HG03135 (cell line): ENCODE data around the gene NDUFAF2.
"Not testable (repeated sequence)": the region's sequence is repeated elsewhere in the genome, so short reads cannot be mapped to it uniquely, and the experiment has no call there.

Experiments
- ATAC-seq: cut with Tn5 transposase; IDR thresholded peaks from one replicate; pipeline ENCODE4 v1.9.1; 2021; ENCODE audit warnings: mild to moderate bottlenecking, moderate library complexity; ENCODE audit not compliant: unreplicated experiment

Gene NDUFAF2, protein sequence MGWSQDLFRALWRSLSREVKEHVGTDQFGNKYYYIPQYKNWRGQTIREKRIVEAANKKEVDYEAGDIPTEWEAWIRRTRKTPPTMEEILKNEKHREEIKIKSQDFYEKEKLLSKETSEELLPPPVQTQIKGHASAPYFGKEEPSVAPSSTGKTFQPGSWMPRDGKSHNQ

DNA sequence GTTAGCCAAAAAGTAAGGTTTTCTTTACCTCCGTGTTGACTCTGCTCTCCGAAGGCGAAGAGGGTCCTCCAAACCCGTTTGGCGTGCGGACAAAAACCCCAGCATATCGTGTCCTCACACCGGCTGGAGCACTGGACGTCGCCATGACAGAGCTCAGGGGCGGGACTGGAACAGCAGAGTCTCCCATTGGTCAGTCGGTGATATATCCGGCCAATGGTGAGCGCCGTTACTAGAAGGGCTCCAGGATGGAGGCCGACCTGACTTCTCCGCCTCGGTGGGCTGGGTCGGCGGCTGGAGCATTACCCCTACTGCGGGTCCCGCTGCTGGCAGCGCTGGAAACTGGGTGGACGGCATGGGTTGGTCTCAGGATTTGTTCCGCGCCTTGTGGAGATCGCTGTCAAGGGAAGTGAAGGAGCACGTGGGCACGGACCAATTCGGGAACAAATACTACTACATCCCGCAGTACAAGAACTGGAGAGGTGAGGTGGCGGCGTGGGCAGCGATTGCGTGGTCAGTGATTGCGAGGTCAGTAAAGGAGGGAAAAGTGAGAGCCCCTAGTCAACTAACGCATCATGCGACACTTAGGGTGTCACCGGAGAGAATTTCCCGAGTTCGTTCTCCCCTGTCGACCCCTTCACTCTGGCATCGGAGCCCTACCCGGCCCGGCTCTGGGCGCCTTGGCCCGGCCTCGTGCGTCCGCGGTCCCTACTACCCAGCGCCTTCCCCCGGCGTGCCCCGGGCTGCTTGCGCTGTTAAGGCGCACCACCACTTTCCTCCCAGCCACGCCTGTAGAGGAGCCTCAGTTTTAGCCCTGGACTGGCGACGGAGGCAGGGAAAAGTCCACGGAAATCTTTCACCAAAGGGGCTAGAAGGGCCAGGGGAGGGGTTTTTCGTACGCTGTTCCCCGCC is at the start of gene NDUFAF2, which contains the start of gene ERCC8:
TSS of gene NDUFAF2 (plus strand) at position 302 of the 909 bp plus-strand sequence. CDS start at position 353, 51 bp downstream.
TSS of gene ERCC8 (minus strand) at position 167 of the 909 bp plus-strand sequence. CDS start at position 105, 62 bp downstream.
- ATAC-seq, result peak; percentile 100

DNA sequence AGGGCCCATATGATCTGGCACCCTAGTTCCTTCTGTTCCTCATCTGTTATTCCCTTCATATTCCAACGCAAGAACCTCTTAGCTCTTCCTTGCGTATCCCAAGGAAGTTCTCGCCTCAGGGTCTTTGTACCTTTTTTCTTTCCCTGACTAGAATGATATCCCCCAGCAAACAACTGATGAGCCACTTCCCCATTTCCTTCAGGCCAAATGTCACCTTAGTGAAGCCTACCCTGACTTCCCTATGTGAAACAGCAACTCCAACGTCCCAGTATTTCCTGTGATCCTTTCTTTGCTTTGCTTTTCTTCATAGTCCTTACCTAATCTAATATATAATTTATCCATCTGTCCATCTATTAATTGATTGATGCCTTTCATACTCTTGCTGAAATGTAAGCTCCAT is 48.0 kb upstream of the NDUFAF2 start:
- no peak for ATAC-seq

DNA sequence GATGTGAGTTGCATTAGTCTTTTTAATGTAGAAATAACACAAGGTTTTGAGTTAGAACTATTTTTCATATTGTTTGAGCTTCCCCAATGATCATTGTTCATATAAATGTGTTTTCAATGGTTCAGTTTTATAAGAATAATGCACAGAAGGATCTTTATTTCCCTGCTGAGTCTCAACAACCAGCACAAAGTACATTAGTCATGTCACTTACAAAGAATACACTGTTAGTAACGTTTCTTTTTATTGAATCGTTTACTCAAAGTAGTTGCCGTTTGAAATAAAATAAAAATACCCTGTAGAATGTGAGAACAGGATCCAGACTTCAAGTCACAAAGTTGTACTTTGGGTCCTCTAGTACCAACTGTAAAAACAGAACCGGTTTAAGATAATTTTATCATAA is 41.6 kb upstream of the NDUFAF2 start:
- no peak for ATAC-seq

DNA sequence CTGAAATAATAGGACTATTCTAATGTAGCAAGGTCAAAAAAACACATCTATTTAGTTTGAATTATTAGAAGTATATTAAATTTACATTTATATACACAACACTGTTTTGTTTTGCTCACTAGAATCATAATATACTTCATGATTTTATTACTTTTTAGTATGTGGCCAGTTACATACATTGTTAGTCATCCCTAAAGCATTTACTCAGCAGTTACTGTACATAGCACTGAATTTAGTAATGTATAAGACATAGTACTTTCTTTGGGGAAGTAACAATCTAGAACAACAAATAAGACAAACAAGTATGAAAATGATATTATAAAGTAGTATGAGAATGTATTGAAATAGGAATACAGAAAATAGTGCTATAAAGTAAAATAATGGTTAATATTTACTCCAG is 28.4 kb upstream of the NDUFAF2 start:
- ATAC-seq, result no peak

DNA sequence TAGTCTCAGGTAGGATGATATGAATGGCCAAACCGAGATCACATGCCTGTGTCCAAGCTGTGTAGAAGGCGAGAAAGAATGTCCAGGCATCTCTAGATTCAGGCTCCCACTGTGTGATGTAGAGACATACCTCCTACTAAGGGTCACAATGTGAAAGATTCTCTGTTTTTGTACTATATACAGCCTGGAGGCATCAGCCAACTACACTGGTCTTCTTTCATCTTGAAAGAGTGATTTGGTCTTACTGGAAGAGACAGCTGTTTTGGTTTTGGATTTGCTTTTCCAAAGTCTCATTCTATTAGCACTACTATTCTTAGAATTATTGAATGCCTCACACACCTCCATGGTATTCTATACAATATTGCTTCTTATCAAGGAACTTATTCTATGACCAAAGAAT is 26.5 kb upstream of the NDUFAF2 start:
- no peak for ATAC-seq

DNA sequence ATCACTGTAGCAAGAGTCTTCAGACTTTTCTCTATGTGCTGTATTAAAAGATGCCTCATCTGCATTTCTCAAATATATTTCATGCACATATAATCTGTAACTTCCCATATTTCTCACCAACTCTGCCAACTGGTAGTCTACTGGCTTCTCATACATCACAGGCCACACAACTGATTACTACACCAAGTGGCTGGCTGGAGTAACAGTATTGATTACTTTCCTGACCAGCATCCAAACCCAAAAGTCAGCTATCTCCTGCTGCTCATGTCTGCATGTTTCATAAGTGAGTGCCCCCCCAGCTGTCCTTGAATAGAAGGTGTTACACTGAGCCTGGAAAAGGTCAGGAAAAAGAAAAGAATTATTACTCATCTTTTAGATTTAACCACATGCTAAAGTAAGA is 17.6 kb upstream of the NDUFAF2 start:
- no peak for ATAC-seq

DNA sequence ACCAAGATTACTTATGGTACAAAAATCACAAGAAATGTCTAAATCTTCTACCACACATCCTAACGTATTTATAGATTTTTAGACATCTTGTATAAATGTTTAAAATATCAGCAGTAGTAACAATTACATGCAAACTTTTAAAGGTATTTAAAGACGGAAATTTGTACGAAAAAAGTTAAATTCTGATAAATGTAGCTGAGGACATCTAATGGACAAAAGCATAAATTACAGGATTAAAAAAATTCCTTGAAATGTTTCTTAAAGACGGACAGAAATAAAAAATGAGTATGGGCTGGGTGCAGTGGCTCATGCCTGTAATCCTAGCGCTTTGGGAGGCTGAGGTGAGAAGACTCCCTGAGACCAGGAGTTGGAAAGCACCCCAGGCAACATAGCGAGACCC is 16.0 kb upstream of the NDUFAF2 start:
- ATAC-seq, result no peak

DNA sequence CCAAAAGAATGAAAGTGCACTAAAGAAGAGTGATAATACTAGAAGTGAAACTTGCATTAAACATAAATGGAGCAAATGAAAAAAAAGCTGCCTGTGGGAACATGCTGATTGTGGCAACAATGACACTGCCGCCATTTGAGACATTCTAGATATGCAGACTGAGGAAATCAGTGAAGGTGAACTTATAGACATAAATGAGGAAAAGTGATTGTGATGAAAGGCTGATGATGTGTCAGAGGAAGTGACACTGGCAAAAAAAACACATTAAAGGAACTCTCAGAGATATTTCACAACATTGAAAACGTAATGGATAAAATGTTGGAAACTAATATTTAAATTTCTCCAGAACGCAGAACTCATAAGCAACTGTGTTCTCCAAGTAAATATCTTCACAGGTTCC is 1.4 kb upstream of the NDUFAF2 start:
- ATAC-seq, result no peak

DNA sequence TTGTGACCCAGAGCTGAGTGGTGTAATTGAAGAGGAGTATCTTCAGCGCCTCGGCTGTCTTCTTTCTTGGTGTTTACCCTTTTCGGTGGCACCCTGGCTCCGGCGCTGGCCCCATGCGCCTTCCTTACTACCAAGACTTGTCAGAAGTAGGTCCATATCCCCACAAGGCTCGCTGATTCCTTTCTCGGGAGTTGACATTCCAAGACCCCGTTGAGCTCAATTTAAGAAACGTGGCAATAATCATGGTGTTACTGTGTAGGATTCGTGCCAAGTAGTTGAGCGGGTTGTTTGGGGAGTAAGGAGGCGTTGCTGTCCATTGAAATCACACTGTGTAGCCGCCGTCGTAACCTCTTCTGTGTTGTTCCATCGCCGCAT is 795 bp downstream of the NDUFAF2 start:
- ATAC-seq, result peak; percentile 21

DNA sequence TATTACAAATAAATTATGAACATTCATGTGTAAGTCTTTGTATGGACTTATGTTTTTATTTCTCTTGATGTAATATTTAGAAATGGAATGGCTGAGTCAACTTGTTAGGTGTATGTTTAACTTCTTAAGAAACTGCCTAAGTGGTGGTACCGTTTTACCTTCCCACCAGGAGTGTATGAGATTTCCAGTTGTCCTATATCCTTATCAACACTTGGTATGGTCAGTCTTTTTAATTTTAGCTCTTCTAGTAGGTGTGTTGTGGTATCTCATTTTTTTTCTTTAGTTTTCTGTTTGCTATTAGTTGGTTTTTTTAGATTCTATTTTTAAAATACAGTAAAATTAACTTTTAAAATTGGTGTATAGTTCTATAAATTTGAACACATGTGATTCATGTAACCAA is 3.7 kb downstream of the NDUFAF2 start:
- no peak for ATAC-seq

DNA sequence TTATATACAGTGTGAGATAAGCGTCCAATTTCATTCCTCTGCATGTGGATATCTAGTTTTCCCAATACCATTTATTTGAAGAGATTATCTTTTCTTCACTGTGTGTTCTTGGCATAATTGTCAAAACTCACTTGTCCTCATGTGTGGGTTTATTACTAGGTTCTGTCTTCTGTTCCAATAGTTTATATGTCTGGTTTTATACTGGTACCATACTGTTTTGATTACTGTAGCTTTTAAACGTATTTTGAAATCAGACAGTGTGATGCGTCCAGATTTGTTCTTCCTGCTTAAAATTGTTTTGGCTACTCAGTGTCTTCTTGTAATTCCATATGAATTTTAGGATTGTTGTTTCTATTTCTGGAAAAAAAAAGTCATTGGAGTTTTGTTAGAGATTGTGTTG is 10.2 kb downstream of the NDUFAF2 start:
- ATAC-seq, result no peak

DNA sequence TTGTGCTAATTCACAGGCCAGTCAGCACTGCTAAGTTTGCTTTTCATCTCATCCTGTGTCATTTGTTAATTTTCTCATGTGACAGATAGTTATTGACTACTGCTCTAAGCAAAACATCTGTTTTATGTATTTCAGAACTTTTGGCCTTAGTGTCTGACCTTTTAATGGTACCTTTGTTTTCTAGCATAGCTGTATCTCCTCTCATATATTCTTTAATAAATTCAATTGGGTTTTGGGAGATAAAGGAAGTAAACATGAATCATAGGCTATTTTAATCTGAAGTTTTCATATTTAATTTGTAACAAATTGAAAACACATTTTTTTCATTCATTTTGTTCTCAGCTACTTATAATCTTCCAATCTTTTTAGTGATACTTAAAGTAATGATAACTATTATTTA is 13.1 kb downstream of the NDUFAF2 start:
- no peak for ATAC-seq

DNA sequence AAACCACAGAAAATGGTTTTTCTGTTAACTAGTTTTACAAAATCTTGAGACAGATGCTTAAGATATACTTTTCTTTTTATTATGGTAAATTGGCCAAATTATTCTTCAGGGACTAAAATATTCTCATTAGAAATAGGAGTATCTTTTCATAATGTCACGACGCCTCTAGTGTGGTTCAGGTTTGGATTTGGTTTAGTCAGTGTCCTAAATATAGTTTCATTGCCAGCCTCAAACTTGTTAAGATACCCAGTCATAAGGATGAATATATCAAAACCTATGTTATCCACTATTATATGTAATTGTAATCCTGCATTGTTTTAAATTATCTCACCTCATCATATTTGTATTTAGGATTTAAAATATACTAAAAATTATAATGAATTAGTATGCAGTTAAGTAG is 13.7 kb downstream of the NDUFAF2 start:
- no peak for ATAC-seq

DNA sequence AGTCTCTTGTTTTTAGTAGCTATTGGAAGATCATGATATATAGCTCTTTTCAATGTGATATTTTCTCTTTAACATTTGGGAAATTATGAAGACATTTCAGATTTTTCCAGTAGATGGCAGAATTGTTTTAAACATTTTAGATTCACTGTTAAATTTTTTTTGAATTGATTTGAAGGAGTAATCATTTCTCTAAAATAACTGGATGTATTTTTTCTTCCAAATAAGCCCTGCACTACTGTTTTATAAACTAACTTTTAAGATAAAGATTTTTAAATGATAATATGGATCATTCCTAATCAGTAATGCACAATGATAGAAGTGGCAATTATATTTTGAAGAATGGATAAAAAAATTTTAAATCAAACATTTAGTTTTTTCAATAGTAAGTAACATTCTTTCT is 14.2 kb downstream of the NDUFAF2 start:
- ATAC-seq, result no peak

DNA sequence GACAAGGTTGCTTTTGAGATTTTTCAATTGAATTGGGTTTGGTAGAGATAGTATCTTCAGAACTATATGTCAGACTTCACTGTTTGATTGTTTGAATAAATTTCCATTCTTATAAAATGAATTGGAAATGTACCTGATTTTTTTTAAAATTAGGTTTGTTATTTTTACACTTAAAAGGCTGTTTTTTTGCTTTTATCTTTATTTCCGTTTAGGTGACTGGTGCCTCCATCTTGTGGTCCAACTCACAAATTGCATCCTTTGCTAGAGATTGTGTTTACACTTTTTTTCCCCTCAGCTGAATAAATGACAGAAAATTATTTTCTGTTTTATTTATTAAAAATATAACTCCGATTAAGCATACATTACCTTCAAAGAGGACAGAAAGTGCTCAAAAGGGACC is 15.6 kb downstream of the NDUFAF2 start:
- ATAC-seq, result no peak

DNA sequence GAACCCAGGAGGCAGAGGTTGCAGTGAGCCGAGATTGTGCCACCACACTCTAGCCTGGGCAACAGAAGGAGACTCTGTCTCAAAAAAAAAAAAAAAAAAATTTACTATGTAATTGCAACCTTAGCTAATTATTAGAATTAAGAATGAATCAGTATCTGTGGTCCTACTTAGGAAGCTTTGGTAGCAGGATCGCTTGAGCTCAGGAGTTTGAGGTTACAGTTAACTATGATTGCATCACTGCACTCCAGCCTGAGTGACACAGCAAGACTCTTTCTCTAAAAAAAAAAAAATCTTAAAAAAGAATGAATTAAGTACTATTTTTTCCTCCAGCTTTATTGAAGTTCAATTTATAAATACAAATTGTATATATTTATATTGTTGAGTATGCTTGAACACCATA is 16.7 kb downstream of the NDUFAF2 start:
- no peak for ATAC-seq

DNA sequence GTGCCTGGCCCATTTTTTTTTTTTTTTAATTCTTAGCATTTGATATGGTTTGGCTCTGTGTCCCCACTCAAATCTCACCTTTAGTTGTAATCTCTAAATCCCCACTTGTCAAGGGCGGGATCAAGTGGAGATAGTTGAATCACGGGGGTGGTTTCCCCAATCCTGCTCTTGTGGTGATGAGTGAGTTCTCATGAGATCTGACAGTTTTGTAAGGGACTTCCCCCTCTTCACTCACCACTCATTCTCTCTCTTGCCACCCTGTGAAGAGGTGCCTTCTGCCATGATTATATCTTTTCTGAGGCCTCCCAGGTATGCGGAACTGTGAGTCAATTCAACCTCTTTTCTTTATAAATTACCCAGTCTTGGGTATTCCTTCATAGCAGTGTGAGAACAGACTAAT is 27.2 kb downstream of the NDUFAF2 start:
- ATAC-seq, result no peak

DNA sequence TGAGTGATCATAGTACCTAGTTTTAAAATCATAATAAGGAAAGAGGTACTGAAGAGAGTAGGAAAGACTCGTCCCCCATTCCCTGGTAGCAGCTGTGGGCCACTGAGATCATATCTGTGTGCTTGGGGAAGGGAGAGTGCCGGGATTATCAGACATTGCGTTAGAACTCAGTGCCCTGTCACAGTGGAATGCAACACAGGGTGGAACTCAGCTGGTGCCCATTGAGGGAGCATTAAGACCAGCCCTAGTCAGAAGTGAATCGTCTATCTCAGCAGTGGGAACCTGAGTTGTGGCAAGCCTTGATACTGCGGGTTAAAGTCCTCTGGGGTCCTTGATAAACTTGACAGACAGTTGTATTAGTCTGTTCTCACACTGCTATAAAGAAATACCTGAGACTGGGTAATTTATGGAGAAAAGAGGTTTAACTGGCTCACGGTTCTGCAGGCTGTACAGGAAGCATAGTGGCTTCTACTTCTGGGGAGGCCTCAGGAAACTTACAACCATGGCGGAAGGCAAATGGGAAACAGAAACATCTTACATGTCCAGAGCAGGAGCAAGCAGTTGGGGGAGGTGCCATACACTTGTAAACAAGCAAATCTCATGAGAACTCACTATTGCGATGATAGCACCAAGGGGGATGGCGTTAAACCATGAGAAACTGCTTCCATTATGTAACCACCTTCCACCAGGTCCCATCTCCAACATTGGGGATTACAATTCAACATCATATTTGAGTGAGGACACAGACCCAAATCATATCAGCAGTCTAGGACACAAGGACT is 33.1 kb downstream of the NDUFAF2 start:
- no peak for ATAC-seq

DNA sequence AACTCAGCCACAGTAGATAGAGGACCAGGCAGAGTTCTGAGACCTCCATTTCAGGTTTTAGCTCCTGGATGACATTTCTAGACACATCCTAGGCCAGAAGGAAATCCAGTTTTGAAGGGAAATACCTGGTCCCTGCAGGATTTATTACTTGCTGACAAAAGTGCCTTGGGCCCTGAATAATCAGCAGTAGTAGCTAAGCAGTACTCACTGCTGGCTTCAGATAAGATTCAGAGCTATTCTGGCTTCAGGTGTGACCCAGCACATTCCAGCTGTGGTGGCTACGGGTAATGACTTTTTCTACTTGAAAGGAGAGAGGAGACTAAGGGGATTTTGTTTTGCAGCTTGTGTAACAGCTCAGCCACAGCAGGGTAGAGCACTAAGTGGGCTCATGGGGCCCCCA is 34.0 kb downstream of the NDUFAF2 start:
- no peak for ATAC-seq

DNA sequence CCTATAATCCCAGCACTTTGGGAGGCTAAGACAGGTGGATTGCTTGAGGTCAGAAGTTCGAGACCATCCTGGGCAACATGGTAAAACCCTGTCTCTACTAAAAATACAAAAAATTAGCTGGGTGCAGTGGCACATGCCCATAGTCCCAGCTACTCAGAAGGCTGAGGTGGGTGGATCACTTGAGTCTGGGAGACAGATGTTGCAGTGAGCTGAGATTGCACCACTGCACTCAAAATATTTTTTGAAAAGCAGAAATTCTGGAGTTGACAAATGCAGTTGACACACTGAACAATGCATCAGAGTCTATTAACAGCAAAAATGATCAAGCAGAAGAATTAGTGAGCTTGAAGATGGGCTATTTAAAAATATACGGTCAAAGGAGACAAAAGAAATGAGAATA is 35.5 kb downstream of the NDUFAF2 start:
- no peak for ATAC-seq

DNA sequence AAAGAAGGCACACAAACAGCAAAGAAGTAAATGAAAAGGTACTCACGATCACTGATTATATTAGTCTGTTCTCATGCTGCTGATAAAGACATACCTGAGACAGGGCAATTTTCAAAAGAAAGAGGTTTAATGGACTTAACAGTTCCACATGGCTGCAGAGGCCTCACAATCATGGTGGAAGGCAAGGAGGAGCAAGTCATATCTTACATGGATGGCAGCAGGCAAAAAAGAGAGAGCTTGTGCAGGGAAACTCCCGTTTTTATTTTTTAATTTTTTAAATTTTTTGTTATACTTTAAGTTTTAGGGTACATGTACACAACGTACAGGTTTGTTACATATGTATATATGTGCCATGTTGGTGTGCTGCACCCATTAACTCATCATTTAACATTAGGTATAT is 37.1 kb downstream of the NDUFAF2 start:
- ATAC-seq, result not testable (repeated sequence)

DNA sequence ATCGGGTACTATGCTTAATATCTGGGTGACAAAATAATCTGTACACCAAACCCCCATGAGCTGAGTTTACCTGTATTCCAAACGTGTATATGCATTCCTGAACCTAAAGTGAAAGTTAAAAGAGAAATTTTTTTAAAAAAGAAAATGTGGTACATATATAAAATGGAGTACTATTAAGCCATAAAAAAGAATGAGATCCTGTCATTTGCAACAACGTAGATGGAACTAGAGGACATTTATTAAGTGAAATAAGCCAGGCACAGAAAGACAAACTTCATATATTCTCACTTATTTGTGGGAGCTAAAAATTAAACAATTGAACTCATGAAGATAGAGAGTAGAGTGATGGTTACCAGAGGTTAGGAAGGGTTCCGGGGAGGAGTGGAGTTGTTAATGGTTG is 44.8 kb downstream of the NDUFAF2 start:
- ATAC-seq, result no peak
